H9 (cell line): ENCODE results near the gene ANO10. TPM values are rescaled to one million over a fixed set of nuclear protein-coding genes. Genes with fewer than 3 reads are reported as not detected.

Source experiments
- DNase-seq: peaks from one replicate; pipeline ENCODE4 v3.0.0-alpha.2; 2017
- H2AFZ ChIP-seq: one replicate; pipeline ENCODE4 v1.6.1; 2013; ENCODE audit warnings: mild to moderate bottlenecking, low read length, control low read depth, moderate library complexity
- H2AK5ac ChIP-seq: 2 replicates; pipeline ENCODE4 v1.6.1; 2013; ENCODE audit warnings: low read length, control low read depth, mixed read lengths; ENCODE audit not compliant: insufficient read length
- H2BK120ac ChIP-seq: one replicate; pipeline ENCODE4 v1.6.1; 2013; ENCODE audit warnings: low read depth, mild to moderate bottlenecking, low read length, control low read depth, inconsistent platforms; ENCODE audit not compliant: poor library complexity, severe bottlenecking
- H2BK12ac ChIP-seq: 2 replicates; pipeline ENCODE4 v1.6.1; 2013; ENCODE audit warnings: low read length, control low read depth, mixed read lengths, low read depth; ENCODE audit not compliant: insufficient read length
- H2BK15ac ChIP-seq: 2 replicates; pipeline ENCODE4 v1.6.1; 2013; ENCODE audit warnings: low read depth, low read length, control low read depth
- H2BK20ac ChIP-seq: one replicate; pipeline ENCODE4 v1.6.1; 2013; ENCODE audit warnings: low read depth, mild to moderate bottlenecking, low read length, control low read depth, inconsistent platforms; ENCODE audit not compliant: poor library complexity, severe bottlenecking
- H2BK5ac ChIP-seq: 2 replicates; pipeline ENCODE4 v1.6.1; 2013; ENCODE audit warnings: low read length, control low read depth, mixed read lengths; ENCODE audit not compliant: insufficient read length
- H3K14ac ChIP-seq: 2 replicates; pipeline ENCODE4 v1.6.1; 2013; ENCODE audit warnings: low read length, control low read depth; ENCODE audit not compliant: insufficient read depth
- H3K18ac ChIP-seq: 2 replicates; pipeline ENCODE4 v1.6.1; 2013; ENCODE audit warnings: low read depth, mild to moderate bottlenecking, mixed read lengths, low read length, control low read depth; ENCODE audit not compliant: insufficient read length
- H3K23ac ChIP-seq: 2 replicates; pipeline ENCODE4 v1.6.1; 2013; ENCODE audit warnings: low read length, control low read depth, mixed read lengths, low read depth; ENCODE audit not compliant: insufficient read length
- H3K23me2 ChIP-seq: 2 replicates; pipeline ENCODE4 v1.6.1; 2013; ENCODE audit warnings: low read depth, mild to moderate bottlenecking, mixed read lengths, low read length, control low read depth; ENCODE audit not compliant: insufficient read length, poor library complexity, severe bottlenecking
- H3K27ac ChIP-seq: 2 replicates; pipeline ENCODE4 v1.5.1; 2013; ENCODE audit warnings: low read length, control low read depth, mixed read lengths, low read depth; ENCODE audit not compliant: insufficient read length
- H3K27me3 ChIP-seq: 2 replicates; pipeline ENCODE4 v1.6.1; 2013; ENCODE audit warnings: low read length, control low read depth, inconsistent platforms; ENCODE audit not compliant: insufficient read depth
- H3K4ac ChIP-seq: 2 replicates; pipeline ENCODE4 v1.6.1; 2013; ENCODE audit warnings: low read depth, mild to moderate bottlenecking, control low read depth, inconsistent platforms, low read length, moderate library complexity
- H3K4me1 ChIP-seq: 2 replicates; pipeline ENCODE4 v1.6.1; 2013; ENCODE audit warnings: low read length, control low read depth, inconsistent platforms; ENCODE audit not compliant: insufficient read depth
- H3K4me2 ChIP-seq: 2 replicates; pipeline ENCODE4 v1.6.1; 2013; ENCODE audit warnings: low read length, control low read depth, mixed read lengths; ENCODE audit not compliant: insufficient read length, insufficient read depth
- H3K56ac ChIP-seq: 2 replicates; pipeline ENCODE4 v1.6.1; 2013; ENCODE audit warnings: low read depth, mild to moderate bottlenecking, mixed read lengths, low read length, control low read depth; ENCODE audit not compliant: insufficient read length
- H3K79me1 ChIP-seq: 2 replicates; pipeline ENCODE4 v1.6.1; 2013; ENCODE audit warnings: low read depth, mild to moderate bottlenecking, moderate library complexity, low read length, control low read depth, inconsistent platforms; ENCODE audit not compliant: insufficient read depth, poor library complexity, severe bottlenecking
- H3K79me2 ChIP-seq: 2 replicates; pipeline ENCODE4 v1.6.1; 2013; ENCODE audit warnings: low read length, control low read depth, inconsistent platforms; ENCODE audit not compliant: insufficient read depth
- H3K9ac ChIP-seq: 2 replicates; pipeline ENCODE4 v1.6.1; 2013; ENCODE audit warnings: low read length, control low read depth, mixed read lengths; ENCODE audit not compliant: insufficient read length; ENCODE audit errors: extremely low read depth
- H3K9me3 ChIP-seq: one replicate; pipeline ENCODE4 v1.6.1; 2013; ENCODE audit warnings: low read depth, low read length, inconsistent platforms; ENCODE audit not compliant: control insufficient read depth
- H3T11ph ChIP-seq: one replicate; pipeline ENCODE4 v1.6.1; 2013; ENCODE audit warnings: mild to moderate bottlenecking, low read length, control low read depth, inconsistent platforms
- H4K20me1 ChIP-seq: one replicate; pipeline ENCODE4 v1.6.1; 2013; ENCODE audit not compliant: control insufficient read depth, insufficient read length, insufficient read depth
- H4K5ac ChIP-seq: 2 replicates; pipeline ENCODE4 v1.6.1; 2013; ENCODE audit warnings: low read depth, mild to moderate bottlenecking, mixed read lengths, low read length, control low read depth; ENCODE audit not compliant: insufficient read length
- H4K8ac ChIP-seq: replicated peaks from 2 replicates; pipeline ENCODE4 v1.6.1; 2013; ENCODE audit warnings: low read length, control low read depth, mixed read lengths, low read depth; ENCODE audit not compliant: insufficient read length
- H4K91ac ChIP-seq: 2 replicates; pipeline ENCODE4 v1.6.1; 2013; ENCODE audit warnings: low read depth, mild to moderate bottlenecking, moderate library complexity, mixed read lengths, low read length, control low read depth; ENCODE audit not compliant: insufficient read length
- H3K27ac Mint-ChIP-seq, 3 experiments: 2 replicates in 2 of 3; 3 replicates in 1 of 3; pipeline ENCODE4 v1.8.0; 2020 to 2021; ENCODE audit warnings: mixed read lengths in 3 of 3, mild to moderate bottlenecking in 1 of 3, moderate library complexity in 1 of 3
- H3K27me3 Mint-ChIP-seq: 2 replicates; pipeline ENCODE4 v1.8.0; 2021; ENCODE audit warnings: low read depth, mild to moderate bottlenecking, moderate library complexity, mixed read lengths
- H3K36me3 Mint-ChIP-seq, 3 experiments: 2 replicates in 2 of 3; 3 replicates in 1 of 3; pipeline ENCODE4 v1.8.0; 2020 to 2021; ENCODE audit warnings: low read depth in 3 of 3, mixed read lengths in 3 of 3; ENCODE audit not compliant: insufficient read depth in 1 of 3
- H3K4me1 Mint-ChIP-seq, 2 experiments: 2 replicates each; pipeline ENCODE4 v1.8.0; 2020; ENCODE audit warnings: mixed read lengths in 2 of 2
- H3K4me3 Mint-ChIP-seq, 2 experiments: 2 replicates in 1 of 2; 3 replicates in 1 of 2; pipeline ENCODE4 v1.8.0; 2020 to 2021; ENCODE audit warnings: mild to moderate bottlenecking in 2 of 2, mixed read lengths in 2 of 2, moderate library complexity in 1 of 2
- H3K9me3 Mint-ChIP-seq, 2 experiments: 2 replicates in 1 of 2; 3 replicates in 1 of 2; pipeline ENCODE4 v1.8.0; 2020; ENCODE audit warnings: mild to moderate bottlenecking in 2 of 2, mixed read lengths in 2 of 2, moderate library complexity in 1 of 2
- CTCF ChIP-seq: fragments of 200-600 bp; sonication (generic); conservative IDR thresholded peaks from 3 replicates; pipeline ENCODE4 v1.8.0; 2021; ENCODE audit warnings: antibody characterized with exemption, mild to moderate bottlenecking
- WGBS: extraction: QIAGEN DNeasy Blood & Tissue Kit; methylation state at CpG from one replicate; pipeline ENCODE4 v1.1.7; 2013; ENCODE audit warnings: missing lambda C conversion rate, low lambda C conversion rate, mixed read lengths; ENCODE audit not compliant: insufficient read length; ENCODE audit errors: extremely low coverage; 5-methylcytosine and 5-hydroxymethylcytosine counted together
- total RNA-seq: library from RNA; stranded (reverse); gene quantifications from 2 replicates; pipeline ENCODE4 v1.2.1, GENCODE V29; 2021

Gene ANO10
- total RNA-seq, 1 experiment from 2014 or later: 38.7 TPM

DNA sequence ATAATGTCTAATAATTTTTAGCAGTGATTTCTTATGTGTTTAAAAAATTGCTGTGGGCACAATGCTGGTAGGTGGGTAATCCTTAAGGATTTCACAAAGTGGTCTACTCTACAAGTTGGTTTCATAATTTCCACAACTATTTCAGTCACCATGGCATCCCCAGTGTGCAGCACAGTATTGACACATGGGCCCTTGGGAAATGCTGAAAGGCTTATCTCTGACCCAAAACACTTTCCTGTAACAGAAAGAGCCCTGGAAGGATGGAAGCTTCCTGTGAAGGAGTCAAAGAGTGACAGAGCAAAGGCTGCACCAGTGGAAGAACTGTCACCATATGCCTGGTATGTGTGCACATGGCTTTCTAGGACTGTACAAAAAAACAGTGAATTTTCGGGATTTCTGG lies 153.7 kb downstream of the ANO10 start:
- TF ChIP-seq CTCF: no peak
- H2AFZ ChIP-seq: no peak overlapping the region
- WGBS: no CpG with 5 or more reads among the region's 1 CpG

More for the DNA sequence above, 153.7 kb downstream of the ANO10 start:
- no peaks in the 10 kb centered on the region for H3K4me1 Mint-ChIP-seq
- Histone ChIP-seq H3K18ac (no peak overlapping the region), H3K23ac (no peak overlapping the region), H2BK120ac (no peak overlapping the region), H3K79me1 (no peaks in the 10 kb centered on the region), H3K27me3 (no peaks in the 10 kb centered on the region), H2BK5ac (no peak overlapping the region), H3K4ac (no peak overlapping the region), H3K9ac (no peak overlapping the region), H4K20me1 (no peaks in the 10 kb centered on the region), H3K23me2 (no peaks in the 10 kb centered on the region), H3K4me2 (no peak overlapping the region), H4K91ac (no peak overlapping the region), H4K5ac (no peak overlapping the region), H4K8ac (no peak overlapping the region), H3K27ac (no peak overlapping the region), H3K56ac (no peak overlapping the region), H3K14ac (no peak overlapping the region), H3T11ph (no peak overlapping the region), H2BK20ac (no peak overlapping the region), H3K9me3 (no peaks in the 10 kb centered on the region), H3K4me1 (no peaks in the 10 kb centered on the region), H2AK5ac (no peak overlapping the region), H2BK12ac (no peak overlapping the region), H3K79me2 (no peaks in the 10 kb centered on the region), H2BK15ac (no peak overlapping the region)
- peaks cover 14 to 21% (median 16%) of the 10 kb centered on the region in 3 experiments for H3K36me3 Mint-ChIP-seq
- H3K4me3 Mint-ChIP-seq: no peak overlapping the region
- peaks cover 10 to 11% of the 10 kb centered on the region in 2 experiments for H3K9me3 Mint-ChIP-seq
- no peak for DNase-seq
- no peaks in the 10 kb centered on the region for H3K27me3 Mint-ChIP-seq
- no peak overlapping the region for H3K27ac Mint-ChIP-seq
